H1 (cell line): ENCODE data around the gene AGBL1. TPM values are rescaled to one million over a fixed set of nuclear protein-coding genes. Genes with fewer than 3 reads are reported as not detected.

Experiments
- CTBP2 ChIP-seq: IDR thresholded peaks from 2 replicates; pipeline ENCODE4 v1.7.0; 2011; ENCODE audit warnings: borderline replicate concordance, mild to moderate bottlenecking, moderate library complexity, mixed read lengths, low read length; ENCODE audit not compliant: insufficient read depth, insufficient read length
- NANOG ChIP-seq: IDR thresholded peaks from 2 replicates; pipeline ENCODE4 v1.6.1; 2011; ENCODE audit warnings: low read length, low read depth, mild to moderate bottlenecking, inconsistent platforms; ENCODE audit not compliant: insufficient read depth, poor library complexity, severe bottlenecking
- SIRT6 ChIP-seq: IDR thresholded peaks from one replicate; pipeline ENCODE4 v1.7.1; 2012; ENCODE audit warnings: low read length, inconsistent platforms
- polyA plus RNA-seq, 7 experiments: library from polyadenylated mRNA; depleted of rRNA in 3 of 7; stranded (reverse) in 5 of 7; unstranded in 2 of 7; fragments of >200 nt in 5 of 7; fragments of 200-250 nt in 2 of 7; gene quantifications; 1 replicate in 5 of 7; 2 replicates in 1 of 7; 4 replicates in 1 of 7; pipeline versions ENCODE4 v1.2.1 to v1.2.3, GENCODE V29; 2011 to 2013; ENCODE audit warnings: missing spikeins in 2 of 7, mixed read lengths in 2 of 7
- total RNA-seq: library from RNA; stranded (reverse); fragmentation: NEBNext Ultra II Directional; extraction: Animal tissue kit (Norgen Biotek cat#: 25700); gene quantifications from 2 replicates; pipeline ENCODE4 v1.2.1, GENCODE V29; 2021

AGBL1 gene
- total and polyA plus RNA-seq, 2 of the 8 experiments (the other 6 are each of a cell fraction or from before 2014, with no cell fraction given), result not detected

DNA sequence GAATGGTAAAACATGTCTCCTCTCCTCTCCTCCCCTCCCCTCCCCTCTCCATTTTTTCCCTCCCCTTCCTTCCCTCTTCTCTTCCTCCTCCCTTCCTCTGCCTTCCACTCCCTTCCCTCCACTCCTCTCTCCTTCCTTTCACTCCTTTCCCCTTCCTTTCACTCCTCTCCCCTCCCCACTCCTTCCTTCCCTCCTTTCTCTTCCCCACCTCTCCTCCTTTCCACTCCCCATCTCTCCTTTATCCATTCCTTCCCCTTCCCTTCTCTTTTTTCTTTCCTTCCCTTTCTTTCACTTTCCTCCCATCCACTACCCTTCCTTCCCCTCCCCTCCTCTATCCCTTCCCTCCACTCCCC is 621.9 kb downstream of the AGBL1 start (continued):
- TF ChIP-seq SIRT6 (no peak), NANOG (no peak), CTBP2 (no peak)
- TF ChIP-seq, all 59 proteins: peak for 0
